Measurements from ENCODE around the gene SNRPD2.

- TF ChIP-seq POLR2AphosphoS5 (IDR thresholded peaks at IDR 0.05; ENCODE audit: borderline replicate concordance, low read depth, low read length) (no peak), EZH2 (IDR thresholded peaks at IDR 0.05) (no peak), FOXP2 (optimal IDR thresholded peaks at IDR 0.05; ENCODE audit: control extremely low read depth, extremely low read length, insufficient read depth) (no peak)
Measured at GRCh38 chr19:45716359-45717130, 24.8 kb upstream of the SNRPD2 start.

Data from SK-N-MC (cell line).